NCI-H1436 treated with DMSO at 0.1 percent for 48 hours (cell line): ENCODE results near the gene CUL7.
"Not testable (repeated sequence)": the region's sequence is repeated elsewhere in the genome, so short reads cannot be mapped to it uniquely, and the experiment has no call there.

Experiments used
- DNase-seq: peaks from one replicate; lab custom pipeline; 2025; lab: John Stamatoyannopoulos, UW

CUL7 gene

GRCh38 chr6:43014434-43014909, 39.2 kb downstream of the CUL7 start:
- no peak for DNase-seq

DNA sequence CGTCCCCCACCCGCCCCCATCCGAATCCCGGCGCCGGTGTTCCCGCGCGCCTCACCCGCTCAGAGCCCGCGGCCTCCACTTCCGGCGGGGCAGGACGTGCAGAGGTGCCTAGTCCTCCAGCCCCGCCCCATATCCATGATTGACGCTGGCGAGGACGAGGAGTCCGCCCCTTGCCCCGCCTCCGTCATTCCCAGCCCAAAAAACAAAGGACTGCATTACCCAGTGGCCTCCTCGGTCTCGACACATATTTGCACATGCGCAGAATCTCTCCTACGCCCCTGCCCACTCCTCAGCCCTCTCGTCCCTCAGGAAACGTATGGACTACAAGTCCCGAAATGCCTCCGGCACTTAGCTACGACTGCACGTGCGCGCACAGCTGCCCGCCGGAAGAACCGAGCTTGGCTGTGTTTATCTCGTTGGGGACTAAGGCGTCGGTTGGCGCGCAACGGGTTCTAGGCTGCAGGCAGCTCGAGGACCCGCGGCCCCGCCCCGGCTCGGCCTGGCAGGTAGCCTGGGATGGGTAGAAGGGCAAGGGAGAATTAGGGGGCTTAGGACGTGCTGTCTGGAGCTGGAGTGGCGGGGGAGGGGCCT, 39.7 kb downstream of the CUL7 start, which contains the start of the genes KLHDC3 and MEA1:
Gene KLHDC3, plus strand, starts transcription at position 407 of the 591 bp plus-strand sequence. CDS start 2,944 bp downstream, outside the sequence.
Gene MEA1, minus strand, starts transcription at position 104 of the 591 bp plus-strand sequence. CDS start 133 bp downstream, outside the sequence.
- peak; percentile 99 for DNase-seq

- DNase-seq, result no peak
Measured at GRCh38 chr6:43013097-43013842, 40.4 kb downstream of the CUL7 start.

DNA sequence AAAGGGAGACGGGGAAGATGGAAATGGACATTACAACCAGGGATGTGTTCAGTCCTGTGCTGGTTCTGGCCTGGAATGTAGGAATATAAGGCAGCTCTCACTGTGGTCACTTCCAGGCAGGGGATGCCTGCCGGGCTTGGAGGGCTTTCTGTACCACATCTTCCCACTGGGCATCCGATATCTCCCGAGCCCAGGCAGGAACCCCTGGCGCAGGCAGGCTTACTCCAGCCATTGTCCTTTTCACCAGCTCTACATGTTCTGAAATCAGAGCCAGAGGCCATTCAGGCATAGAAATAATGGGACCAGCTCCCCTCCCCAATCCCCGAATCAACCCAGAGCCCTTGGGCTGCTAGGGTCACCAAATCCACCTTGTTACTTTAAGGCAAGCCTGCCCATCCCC, 41.3 kb downstream of the CUL7 start:
- no peak for DNase-seq

GRCh38 chr6:43011207-43011606, 42.4 kb downstream of the CUL7 start:
- no peak for DNase-seq

DNA sequence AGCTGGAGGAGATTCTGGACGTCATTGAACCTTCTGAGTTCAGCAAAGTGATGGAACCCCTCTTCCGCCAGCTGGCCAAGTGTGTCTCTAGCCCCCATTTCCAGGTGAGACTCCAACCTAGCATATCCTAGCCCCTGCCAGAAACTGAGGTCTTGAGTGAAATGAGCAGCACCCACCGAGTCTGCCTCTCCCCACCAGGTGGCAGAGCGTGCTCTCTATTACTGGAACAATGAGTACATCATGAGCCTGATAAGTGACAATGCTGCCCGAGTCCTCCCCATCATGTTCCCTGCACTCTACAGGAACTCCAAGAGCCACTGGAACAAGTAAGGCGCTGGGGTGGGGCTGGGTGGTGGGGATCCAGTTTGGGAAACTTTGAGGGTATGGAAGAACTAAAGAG, 44.5 kb downstream of the CUL7 start:
- no peak for DNase-seq

DNA sequence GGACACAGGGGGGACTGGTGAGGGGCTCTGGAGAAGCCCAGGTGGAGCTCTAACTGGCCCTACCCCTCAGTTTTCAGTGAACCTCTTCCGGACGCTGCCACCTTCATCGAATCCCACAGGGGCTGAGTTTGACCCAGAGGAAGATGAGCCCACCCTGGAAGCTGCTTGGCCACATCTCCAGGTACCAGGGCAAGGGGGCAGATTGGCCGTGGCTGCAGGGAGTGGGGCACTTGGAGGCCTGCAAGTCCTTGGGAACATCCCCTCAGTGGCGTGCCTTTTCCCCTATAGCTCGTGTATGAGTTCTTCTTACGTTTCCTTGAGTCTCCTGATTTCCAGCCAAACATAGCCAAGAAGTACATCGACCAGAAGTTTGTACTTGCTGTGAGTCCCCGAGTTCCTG, 46.5 kb downstream of the CUL7 start:
- DNase-seq, result no peak

DNA sequence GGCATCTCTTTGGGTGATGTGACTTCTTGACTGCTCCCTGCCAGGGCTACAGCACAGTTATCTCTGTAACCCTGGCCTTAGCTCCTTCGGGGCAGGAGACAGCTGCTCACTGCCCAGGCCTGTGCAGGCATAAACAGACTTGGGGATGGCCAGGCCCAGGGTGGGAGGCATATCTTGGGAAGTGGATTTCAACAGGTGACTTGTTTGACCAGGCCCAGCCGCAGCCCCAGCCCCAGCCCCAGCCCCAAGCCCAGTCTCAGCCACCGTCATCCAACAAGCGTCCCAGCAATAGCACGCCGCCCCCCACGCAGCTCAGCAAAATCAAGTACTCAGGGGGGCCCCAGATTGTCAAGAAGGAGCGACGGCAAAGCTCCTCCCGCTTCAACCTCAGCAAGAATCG, 47.4 kb downstream of the CUL7 start:
- no peak for DNase-seq

DNA sequence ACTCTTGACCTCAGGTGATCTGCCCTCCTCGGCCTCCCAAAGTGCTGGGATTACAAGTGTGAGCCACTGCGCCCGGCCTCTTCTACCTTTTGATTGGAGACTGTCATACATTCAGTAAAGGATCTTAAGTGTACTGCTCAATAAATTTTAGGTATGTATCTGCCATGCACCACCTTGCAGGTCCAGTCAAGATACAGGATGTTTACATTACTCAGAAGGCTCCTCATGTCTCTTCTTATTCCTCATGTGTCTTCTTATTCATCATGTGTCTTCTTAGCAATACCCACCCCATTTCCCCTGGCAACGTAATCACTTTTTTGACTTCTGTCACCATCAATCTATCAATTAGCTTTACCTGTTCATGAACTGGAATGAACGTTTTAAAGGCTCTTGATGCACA, 47.8 kb downstream of the CUL7 start:
- DNase-seq, result no peak

DNA sequence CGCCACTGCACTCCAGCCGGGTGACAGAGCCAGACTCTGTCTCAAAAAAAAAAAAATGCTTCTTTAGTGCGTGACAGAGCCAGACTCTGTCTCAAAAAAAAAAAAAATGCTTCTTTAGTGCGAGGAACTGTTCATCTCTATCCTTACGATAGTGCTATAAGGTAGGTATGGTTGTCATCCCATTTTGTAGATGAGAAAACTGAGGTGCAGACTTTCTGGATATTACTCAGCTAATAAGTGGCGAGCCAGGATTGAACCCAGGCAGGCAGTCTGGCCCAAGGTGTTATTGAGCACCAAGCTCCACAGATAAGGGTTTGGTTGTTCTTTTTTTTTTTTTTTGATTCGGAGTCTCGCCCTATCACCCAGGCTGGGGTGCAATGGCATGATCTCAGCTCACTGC, 51.8 kb downstream of the CUL7 start:
- DNase-seq, result no peak

DNA sequence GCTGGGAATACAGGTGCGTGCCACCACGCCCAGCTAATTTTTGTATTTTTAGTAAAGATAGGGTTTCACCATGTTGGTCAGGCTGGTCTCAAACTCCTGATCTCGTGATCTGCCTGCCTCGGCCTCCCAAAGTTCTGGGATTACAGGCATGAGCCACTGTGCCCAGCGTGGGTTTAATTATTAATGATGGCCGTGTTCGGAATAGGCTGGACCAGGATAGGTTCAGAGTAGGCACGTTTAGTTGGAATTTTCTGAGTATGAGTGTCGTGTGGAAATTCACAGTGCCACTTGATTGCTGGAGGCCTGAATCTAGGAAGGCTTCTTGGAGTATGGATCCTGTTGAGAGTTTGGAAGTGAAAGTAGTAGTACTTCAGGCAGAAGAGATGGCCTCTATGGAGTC, 55.4 kb downstream of the CUL7 start:
- DNase-seq, result not testable (repeated sequence)

- no peak for DNase-seq
Measured at GRCh38 chr6:42996513-42996912, 57.1 kb downstream of the CUL7 start.

DNA sequence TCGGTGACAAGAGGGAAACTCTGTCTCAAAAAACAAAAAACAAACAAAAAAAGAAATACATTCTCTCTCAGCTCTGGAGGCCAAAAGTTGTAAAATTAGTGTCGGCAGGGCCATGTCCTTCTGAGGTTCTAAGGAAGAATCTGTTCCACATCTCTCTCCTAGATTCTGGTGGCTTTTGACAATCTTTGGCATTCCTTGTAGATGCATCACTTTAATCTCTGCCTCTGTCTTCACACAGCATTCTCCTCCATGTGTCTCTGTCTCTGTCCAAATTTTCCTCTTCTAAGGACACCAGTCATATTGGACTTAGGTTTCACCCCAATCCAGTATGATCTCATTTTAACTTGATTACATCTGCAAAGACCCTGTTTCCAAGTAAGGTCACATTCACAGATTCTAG, 60.2 kb downstream of the CUL7 start:
- DNase-seq, result no peak

GRCh38 chr6:42989923-42990322, 63.7 kb downstream of the CUL7 start:
- no peak for DNase-seq

GRCh38 chr6:42988486-42989020, 65.1 kb downstream of the CUL7 start:
- DNase-seq, result no peak
